Mesenchymal stem cell (in vitro differentiated cells and primary cell): ENCODE data around the gene TCP11L2.

ENCODE experiments used
- DNase-seq: peaks from one replicate; pipeline ENCODE4 v3.0.0-alpha.2; 2013
- H2AFZ ChIP-seq: one replicate; pipeline ENCODE4 v1.6.1; 2013; ENCODE audit warnings: low read depth, mild to moderate bottlenecking, control low read depth, inconsistent platforms, low read length, moderate library complexity
- H2AK5ac ChIP-seq: 2 replicates; pipeline ENCODE4 v1.6.1; 2013; ENCODE audit warnings: low read length, moderate library complexity, mild to moderate bottlenecking, inconsistent platforms; ENCODE audit not compliant: severe bottlenecking
- H2BK120ac ChIP-seq: one replicate; pipeline ENCODE4 v1.6.1; 2013; ENCODE audit warnings: low read depth, mild to moderate bottlenecking, inconsistent platforms, low read length, moderate library complexity
- H2BK12ac ChIP-seq, 2 experiments: one replicate each; pipeline ENCODE4 v1.6.1; 2013; ENCODE audit warnings: inconsistent platforms in 2 of 2, low read length in 2 of 2, mild to moderate bottlenecking in 2 of 2, moderate library complexity in 2 of 2, control low read depth in 1 of 2
- H2BK15ac ChIP-seq: one replicate; pipeline ENCODE4 v1.6.1; 2013; ENCODE audit warnings: mild to moderate bottlenecking, low read depth, inconsistent platforms; ENCODE audit not compliant: poor library complexity, severe bottlenecking
- H2BK5ac ChIP-seq: 2 replicates; pipeline ENCODE4 v1.6.1; 2013; ENCODE audit warnings: low read depth, mild to moderate bottlenecking, low read length, control low read depth, inconsistent platforms; ENCODE audit not compliant: poor library complexity, severe bottlenecking
- H3K14ac ChIP-seq, 2 experiments: one replicate each; pipeline ENCODE4 v1.6.1; 2013; ENCODE audit warnings: inconsistent platforms in 2 of 2, low read length in 2 of 2, control low read depth in 1 of 2, mild to moderate bottlenecking in 1 of 2, moderate library complexity in 1 of 2
- H3K18ac ChIP-seq, 2 experiments: one replicate each; pipeline ENCODE4 v1.6.1; 2013; ENCODE audit warnings: inconsistent platforms in 2 of 2, low read length in 2 of 2, control low read depth in 1 of 2, low read depth in 1 of 2, mild to moderate bottlenecking in 1 of 2
- H3K23ac ChIP-seq, 2 experiments: one replicate each; pipeline ENCODE4 v1.6.1; 2013; ENCODE audit warnings: inconsistent platforms in 2 of 2, low read length in 2 of 2, mild to moderate bottlenecking in 2 of 2, moderate library complexity in 2 of 2, control low read depth in 1 of 2
- H3K27ac ChIP-seq: 2 replicates; pipeline ENCODE4 v1.5.1; 2013; ENCODE audit warnings: mild to moderate bottlenecking, moderate library complexity, low read length, control low read depth, inconsistent platforms; ENCODE audit not compliant: poor library complexity, severe bottlenecking
- H3K27me3 ChIP-seq, 2 experiments: 2 replicates each; pipeline versions ENCODE4 v1.6.1 to v1.7.0; 2013; ENCODE audit warnings: low read length in 2 of 2, mild to moderate bottlenecking in 2 of 2, moderate library complexity in 2 of 2, control low read depth in 1 of 2, inconsistent platforms in 1 of 2; ENCODE audit not compliant: control insufficient read depth in 1 of 2, insufficient read depth in 1 of 2
- H3K36me3 ChIP-seq, 2 experiments: 2 replicates each; pipeline versions ENCODE4 v1.6.1 to v1.7.0; 2013; ENCODE audit warnings: low read length in 2 of 2, control low read depth in 1 of 2, inconsistent platforms in 1 of 2, low read depth in 1 of 2, mild to moderate bottlenecking in 1 of 2; ENCODE audit not compliant: insufficient read depth in 2 of 2, control insufficient read depth in 1 of 2
- H3K4ac ChIP-seq, 2 experiments: one replicate each; pipeline ENCODE4 v1.6.1; 2013; ENCODE audit warnings: inconsistent platforms in 2 of 2, low read length in 2 of 2, mild to moderate bottlenecking in 2 of 2, moderate library complexity in 2 of 2, control low read depth in 1 of 2, low read depth in 1 of 2
- H3K4me1 ChIP-seq: 2 replicates; pipeline ENCODE4 v1.6.1; 2013; ENCODE audit warnings: low read depth, low read length, control low read depth; ENCODE audit not compliant: control insufficient read depth, insufficient read depth
- H3K4me2 ChIP-seq: 2 replicates; pipeline ENCODE4 v1.6.1; 2013; ENCODE audit warnings: low read length, mild to moderate bottlenecking, inconsistent platforms; ENCODE audit not compliant: poor library complexity, severe bottlenecking
- H3K4me3 ChIP-seq, 2 experiments: 2 replicates each; pipeline versions ENCODE4 v1.5.1 to v1.7.0; 2013; ENCODE audit warnings: low read length in 2 of 2, mild to moderate bottlenecking in 2 of 2, control low read depth in 1 of 2, low read depth in 1 of 2; ENCODE audit not compliant: insufficient read depth in 1 of 2
- H3K79me1 ChIP-seq: replicated peaks from 2 replicates; pipeline ENCODE4 v1.6.1; 2013; ENCODE audit warnings: mild to moderate bottlenecking, control low read depth, low read length, inconsistent platforms; ENCODE audit not compliant: poor library complexity, severe bottlenecking
- H3K9ac ChIP-seq: 2 replicates; pipeline ENCODE4 v1.7.0; 2013; ENCODE audit warnings: mild to moderate bottlenecking, low read length, moderate library complexity
- H3K9me3 ChIP-seq: 2 replicates; pipeline ENCODE4 v1.7.0; 2013; ENCODE audit warnings: mild to moderate bottlenecking, low read length; ENCODE audit not compliant: control insufficient read depth
- H4K8ac ChIP-seq: one replicate; pipeline ENCODE4 v1.6.1; 2013; ENCODE audit warnings: inconsistent platforms, mild to moderate bottlenecking, low read length, moderate library complexity
- H4K91ac ChIP-seq: one replicate; pipeline ENCODE4 v1.6.1; 2013; ENCODE audit warnings: mild to moderate bottlenecking, low read length, inconsistent platforms
- WGBS: methylation state at CpG from one replicate; pipeline ENCODE4 v1.1.7; 2013; ENCODE audit warnings: mixed read lengths; 5-methylcytosine and 5-hydroxymethylcytosine counted together

Gene TCP11L2

DNA sequence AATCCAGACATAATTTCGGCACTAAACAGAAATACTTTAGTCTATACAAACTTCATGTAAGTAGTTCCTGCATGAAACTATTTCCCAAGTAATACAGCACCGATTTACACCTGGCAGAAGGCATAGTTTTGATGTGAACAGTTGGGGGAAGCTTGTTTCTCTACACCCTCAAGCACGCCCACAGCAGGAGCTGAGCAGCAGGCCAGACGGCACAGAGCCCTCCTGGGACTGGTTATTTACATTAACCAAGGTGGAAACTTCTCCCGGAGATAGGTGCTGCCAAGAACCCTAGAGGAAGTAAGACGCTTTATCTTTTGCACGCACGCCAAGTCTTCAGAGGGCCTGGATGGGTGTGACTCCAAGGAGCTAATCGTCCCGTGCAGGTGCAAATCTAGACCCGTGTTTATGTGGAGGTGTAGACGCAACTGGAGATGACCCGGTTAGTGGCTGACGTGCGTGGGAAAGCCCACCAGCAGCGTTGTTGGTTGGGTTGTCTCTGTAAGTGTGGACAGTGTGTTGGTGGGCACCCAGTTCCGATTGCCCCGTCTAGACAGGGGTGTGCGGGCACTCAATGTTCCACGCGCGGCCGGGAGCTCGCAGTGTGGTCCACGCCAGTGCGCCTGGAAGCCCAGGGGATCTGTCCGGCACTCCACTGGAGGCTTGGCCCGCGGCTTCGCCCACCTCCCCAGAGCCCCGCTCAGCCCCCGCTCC lies 767 bp upstream of the TCP11L2 start:
- Histone ChIP-seq H3K36me3 (no peaks in the 10 kb centered on the region), H3K4ac (peak overlapping the region; percentile 86 to 90), H4K8ac (peak overlapping the region; percentile 100), H2AFZ (peak overlapping the region; percentile 99), H4K91ac (peak overlapping the region; percentile 82), H3K27ac (peak overlapping the region; percentile 33), H2BK5ac (no peak overlapping the region), H2BK12ac (peak overlapping the region; percentile 83 to 99), H3K79me1 (peaks cover 17% of the 10 kb centered on the region), H2BK15ac (no peak overlapping the region), H2AK5ac (peak overlapping the region; percentile 13), H2BK120ac (peak overlapping the region; percentile 54), H3K9me3 (no peaks in the 10 kb centered on the region), H3K27me3 (no peaks in the 10 kb centered on the region), H3K4me2 (peak overlapping the region; percentile 98), H3K23ac (peak overlapping the region in 1 of 2 experiments; percentile 14), H3K4me1 (peaks cover 12% of the 10 kb centered on the region), H3K18ac (peak overlapping the region; percentile 88 to 92), H3K4me3 (peak overlapping the region; percentile 79 to 89), H3K9ac (peak overlapping the region; percentile 82), H3K14ac (peak overlapping the region in 1 of 2 experiments; percentile 65)
- 5% methylated on average over 21 of the region's 32 CpGs for WGBS
- DNase-seq = peak; percentile 77

DNA sequence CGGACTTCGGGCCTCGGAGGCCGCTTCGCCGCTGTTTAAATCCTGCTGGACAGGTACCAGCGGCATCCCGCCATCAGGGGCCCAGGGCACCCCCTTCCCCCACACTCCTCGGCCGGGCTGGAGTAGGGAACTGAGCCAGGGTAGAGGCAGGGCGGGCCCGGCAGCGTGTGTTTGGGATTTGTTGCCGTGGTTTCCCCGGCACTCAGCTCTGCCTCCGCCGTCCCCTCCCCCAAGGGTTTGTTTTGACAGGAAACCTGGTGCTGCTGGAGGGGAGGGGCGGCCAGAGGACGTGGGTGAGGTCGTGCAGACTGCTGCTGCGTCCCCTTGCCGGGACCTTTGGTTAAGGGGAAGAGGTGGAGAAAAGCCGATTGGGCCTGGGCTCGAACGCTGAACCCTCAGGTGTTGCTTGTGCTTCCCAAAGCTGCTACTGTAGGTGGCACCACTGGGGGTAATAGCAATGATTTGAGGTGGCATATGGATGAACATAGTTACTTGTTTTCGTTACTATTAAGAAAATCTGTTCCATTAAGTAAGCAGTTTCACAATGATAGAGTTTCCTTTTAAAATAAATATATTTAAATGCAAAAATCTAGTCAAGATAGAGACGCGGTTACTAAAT lies 778 bp downstream of the TCP11L2 start:
- peaks cover 17% of the 10 kb centered on the region for H3K79me1 ChIP-seq
- DNase-seq = peak; percentile 85
- peak overlapping the region; percentile 97 for H3K4me3 ChIP-seq
- peak overlapping the region in 1 of 2 experiments; percentile 97 for H3K23ac ChIP-seq
- WGBS = 11% methylated on average over 18 of the region's 28 CpGs
- peak overlapping the region; percentile 69 to 92 for H2BK12ac ChIP-seq
- no peaks in the 10 kb centered on the region for H3K9me3 ChIP-seq
- no peak overlapping the region for H2AK5ac ChIP-seq
- H3K36me3 ChIP-seq = peaks cover 0 to 3% of the 10 kb centered on the region in 2 experiments
- peaks cover 12% of the 10 kb centered on the region for H3K4me1 ChIP-seq
- H3K4me2 ChIP-seq = peak overlapping the region; percentile 97
- H2BK15ac ChIP-seq = peak overlapping the region; percentile 92
- H3K14ac ChIP-seq = peak overlapping the region; percentile 58 to 98
- peak overlapping the region; percentile 85 for H4K91ac ChIP-seq
- H3K27ac ChIP-seq = no peak overlapping the region
- H3K9ac ChIP-seq = peak overlapping the region; percentile 98
- no peak overlapping the region for H2BK5ac ChIP-seq
- H3K27me3 ChIP-seq = no peaks in the 10 kb centered on the region
- H4K8ac ChIP-seq = peak overlapping the region; percentile 94
- peak overlapping the region; percentile 85 to 94 for H3K18ac ChIP-seq
- no peak overlapping the region for H2BK120ac ChIP-seq
- H2AFZ ChIP-seq = peak overlapping the region; percentile 97
- H3K4ac ChIP-seq = peak overlapping the region; percentile 73 to 82

DNA sequence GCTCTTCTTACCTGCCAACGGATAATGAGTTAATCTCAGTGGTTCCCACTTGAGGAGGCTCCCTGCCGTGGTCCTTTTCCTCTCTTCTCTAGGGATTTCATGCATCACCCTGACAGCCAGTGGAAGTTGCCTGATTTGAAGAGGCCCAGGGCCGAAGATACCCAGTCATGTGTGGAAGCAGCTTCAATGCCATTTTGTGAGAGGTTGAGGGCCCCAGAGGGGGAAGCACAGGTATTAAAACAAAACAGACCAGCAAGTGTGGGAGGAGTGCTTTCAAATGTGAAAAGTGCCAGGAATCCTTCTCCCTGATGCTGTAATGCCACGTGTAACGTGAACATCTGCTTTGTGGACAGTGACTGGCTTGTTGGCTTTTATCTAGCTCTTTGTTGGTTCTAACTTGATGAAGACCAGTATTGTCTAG lies 1.5 kb downstream of the TCP11L2 start:
- H2BK120ac ChIP-seq = no peak overlapping the region
- no peak overlapping the region for H3K14ac ChIP-seq
- H3K4me1 ChIP-seq = peaks cover 15% of the 10 kb centered on the region
- no peak overlapping the region for H3K23ac ChIP-seq
- no peak overlapping the region for H2AFZ ChIP-seq
- no peak overlapping the region for H2BK12ac ChIP-seq
- no peaks in the 10 kb centered on the region for H3K9me3 ChIP-seq
- H3K18ac ChIP-seq = no peak overlapping the region
- H4K91ac ChIP-seq = no peak overlapping the region
- no peak overlapping the region for H2BK15ac ChIP-seq
- peaks cover 17% of the 10 kb centered on the region for H3K79me1 ChIP-seq
- H3K27me3 ChIP-seq = no peaks in the 10 kb centered on the region
- H3K4ac ChIP-seq = no peak overlapping the region
- DNase-seq = peak; percentile 6
- 45% methylated on average over 5 of the region's 5 CpGs for WGBS
- H3K4me2 ChIP-seq = no peak overlapping the region
- H3K36me3 ChIP-seq = peaks cover 0 to 3% of the 10 kb centered on the region in 2 experiments
- H2AK5ac ChIP-seq = no peak overlapping the region
- H2BK5ac ChIP-seq = no peak overlapping the region
- no peak overlapping the region for H3K27ac ChIP-seq
- H3K4me3 ChIP-seq = peak overlapping the region in 1 of 2 experiments; percentile 97
- H3K9ac ChIP-seq = peak overlapping the region; percentile 98
- H4K8ac ChIP-seq = no peak overlapping the region

DNA sequence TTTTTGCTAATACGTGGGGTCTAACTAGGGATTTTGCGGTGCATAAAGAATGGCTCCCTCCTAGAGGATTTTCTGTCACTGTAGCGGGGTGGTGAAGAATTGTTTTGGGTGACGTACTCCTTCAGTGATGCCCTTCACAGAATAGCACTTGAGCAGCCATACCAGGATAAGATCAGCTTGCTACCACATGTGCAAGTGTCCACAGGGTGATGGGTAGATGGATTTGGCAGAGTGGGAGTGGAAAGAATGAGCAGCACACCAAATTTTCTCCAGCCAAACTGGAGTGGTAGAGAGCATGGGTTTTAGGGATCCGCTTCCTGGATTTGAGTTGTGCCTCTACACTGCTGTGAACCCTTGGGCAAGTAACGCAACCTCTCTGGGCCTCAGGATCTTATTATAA lies 2.3 kb downstream of the TCP11L2 start:
- H2AK5ac ChIP-seq = peak overlapping the region; percentile 62
- H3K18ac ChIP-seq = no peak overlapping the region
- H3K4me1 ChIP-seq = peaks cover 18% of the 10 kb centered on the region
- no peak overlapping the region for H4K8ac ChIP-seq
- H3K9ac ChIP-seq = peak overlapping the region; percentile 98
- no peak overlapping the region for H3K27ac ChIP-seq
- H3K23ac ChIP-seq = no peak overlapping the region
- no peak overlapping the region for H4K91ac ChIP-seq
- no peak overlapping the region for H3K4me3 ChIP-seq
- H3K4ac ChIP-seq = no peak overlapping the region
- WGBS = 98% methylated on average over 5 of the region's 6 CpGs
- no peaks in the 10 kb centered on the region for H3K27me3 ChIP-seq
- H3K9me3 ChIP-seq = no peaks in the 10 kb centered on the region
- H3K14ac ChIP-seq = no peak overlapping the region
- peaks cover 0 to 3% of the 10 kb centered on the region in 2 experiments for H3K36me3 ChIP-seq
- no peak overlapping the region for H3K4me2 ChIP-seq
- H2BK5ac ChIP-seq = no peak overlapping the region
- H3K79me1 ChIP-seq = peaks cover 17% of the 10 kb centered on the region
- H2BK15ac ChIP-seq = no peak overlapping the region
- no peak for DNase-seq
- no peak overlapping the region for H2BK120ac ChIP-seq
- no peak overlapping the region for H2AFZ ChIP-seq
- H2BK12ac ChIP-seq = no peak overlapping the region
